Brain microvascular endothelial cell (primary cell): ENCODE data around the gene PLIN5.

ENCODE experiments used
- DNase-seq: peaks from one replicate; pipeline ENCODE4 v3.0.0-alpha.2; 2020
- H3K27ac ChIP-seq: fragments of 250-450 bp; sonication (Bioruptor Pico); 2 replicates; pipeline ENCODE4 v1.5.1; 2020; ENCODE audit warnings: mild to moderate bottlenecking, moderate library complexity
- H3K27me3 ChIP-seq: fragments of 250-450 bp; sonication (Bioruptor Pico); replicated peaks from 2 replicates; pipeline ENCODE4 v1.5.1; 2020; ENCODE audit warnings: mild to moderate bottlenecking
- H3K36me3 ChIP-seq: fragments of 250-450 bp; sonication (Bioruptor Pico); replicated peaks from 2 replicates; pipeline ENCODE4 v1.5.1; 2020; ENCODE audit warnings: mild to moderate bottlenecking
- H3K4me3 ChIP-seq: 2 replicates; pipeline ENCODE4 v1.5.1; 2011; ENCODE audit warnings: low read depth, mild to moderate bottlenecking, control low read depth, low read length, moderate library complexity
- in situ Hi-C: cut with HindIII; loops from 2 replicates; pipeline ENCODE4 v1.10.0; 2017; ENCODE audit warnings: low sequenced_read_pairs, low pct_ligation_motif_present
- TF ChIP-seq, protein P1 (sequence below): IDR thresholded peaks from 2 replicates; pipeline ENCODE4 v1.5.1; 2011; ENCODE audit warnings: low read depth, mild to moderate bottlenecking, moderate library complexity, low read length, control low read depth, inconsistent platforms; ENCODE audit errors: missing control alignments

The PLIN5 gene

GRCh38 chr19:4505570-4506448 is 29.2 kb downstream of the PLIN5 start:
- TF ChIP-seq, protein P1, sequence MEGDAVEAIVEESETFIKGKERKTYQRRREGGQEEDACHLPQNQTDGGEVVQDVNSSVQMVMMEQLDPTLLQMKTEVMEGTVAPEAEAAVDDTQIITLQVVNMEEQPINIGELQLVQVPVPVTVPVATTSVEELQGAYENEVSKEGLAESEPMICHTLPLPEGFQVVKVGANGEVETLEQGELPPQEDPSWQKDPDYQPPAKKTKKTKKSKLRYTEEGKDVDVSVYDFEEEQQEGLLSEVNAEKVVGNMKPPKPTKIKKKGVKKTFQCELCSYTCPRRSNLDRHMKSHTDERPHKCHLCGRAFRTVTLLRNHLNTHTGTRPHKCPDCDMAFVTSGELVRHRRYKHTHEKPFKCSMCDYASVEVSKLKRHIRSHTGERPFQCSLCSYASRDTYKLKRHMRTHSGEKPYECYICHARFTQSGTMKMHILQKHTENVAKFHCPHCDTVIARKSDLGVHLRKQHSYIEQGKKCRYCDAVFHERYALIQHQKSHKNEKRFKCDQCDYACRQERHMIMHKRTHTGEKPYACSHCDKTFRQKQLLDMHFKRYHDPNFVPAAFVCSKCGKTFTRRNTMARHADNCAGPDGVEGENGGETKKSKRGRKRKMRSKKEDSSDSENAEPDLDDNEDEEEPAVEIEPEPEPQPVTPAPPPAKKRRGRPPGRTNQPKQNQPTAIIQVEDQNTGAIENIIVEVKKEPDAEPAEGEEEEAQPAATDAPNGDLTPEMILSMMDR: no peak
- in situ Hi-C loops: no loop called here
- H3K36me3 ChIP-seq: peaks cover 28% of the 10 kb centered on the region
- no peak for DNase-seq
- no peaks in the 10 kb centered on the region for H3K27me3 ChIP-seq
- no peak overlapping the region for H3K4me3 ChIP-seq
- H3K27ac ChIP-seq: no peak overlapping the region

GRCh38 chr19:4504891-4505569 is 30.0 kb downstream of the PLIN5 start:
- Histone ChIP-seq H3K27ac (no peak overlapping the region), H3K4me3 (no peak overlapping the region), H3K27me3 (no peaks in the 10 kb centered on the region), H3K36me3 (peaks cover 33% of the 10 kb centered on the region)
- no peak for DNase-seq
- TF ChIP-seq, protein P1: no peak
- in situ Hi-C loops: no loop called here

DNA sequence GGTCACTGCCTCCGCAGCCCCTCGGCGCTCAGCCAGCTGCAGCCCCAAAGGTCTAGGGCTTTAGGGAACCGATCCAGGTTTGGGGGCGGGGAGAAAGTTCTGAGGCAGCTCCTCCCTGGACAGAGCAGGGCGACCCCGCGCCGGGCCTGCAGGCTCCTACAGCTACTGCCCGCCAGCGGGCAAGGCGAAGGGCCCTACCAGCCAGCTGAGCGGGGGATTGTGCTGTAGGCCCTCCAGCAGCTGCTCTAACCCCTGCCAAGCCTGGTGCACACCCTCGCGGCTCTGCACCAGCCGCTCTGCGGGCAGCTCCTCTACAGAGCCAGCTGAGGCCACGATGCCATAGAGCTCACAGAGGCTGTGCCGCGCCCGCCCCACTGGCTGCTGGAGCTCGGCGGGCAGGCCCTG is 30.7 kb downstream of the PLIN5 start:
- Histone ChIP-seq H3K36me3 (peaks cover 36% of the 10 kb centered on the region), H3K27me3 (no peaks in the 10 kb centered on the region), H3K4me3 (no peak overlapping the region), H3K27ac (no peak overlapping the region)
- TF ChIP-seq, protein P1: no peak
- no peak for DNase-seq
- in situ Hi-C loops: no loop called here

- Histone ChIP-seq H3K27me3 (no peaks in the 10 kb centered on the region), H3K36me3 (peaks cover 39% of the 10 kb centered on the region), H3K27ac (no peak overlapping the region), H3K4me3 (no peak overlapping the region)
- TF ChIP-seq, protein P1: no peak
- no peak for DNase-seq
- in situ Hi-C loops: no loop called here
These were observed 31.2 kb downstream of the PLIN5 start for GRCh38 chr19:4503825-4504170.

DNA sequence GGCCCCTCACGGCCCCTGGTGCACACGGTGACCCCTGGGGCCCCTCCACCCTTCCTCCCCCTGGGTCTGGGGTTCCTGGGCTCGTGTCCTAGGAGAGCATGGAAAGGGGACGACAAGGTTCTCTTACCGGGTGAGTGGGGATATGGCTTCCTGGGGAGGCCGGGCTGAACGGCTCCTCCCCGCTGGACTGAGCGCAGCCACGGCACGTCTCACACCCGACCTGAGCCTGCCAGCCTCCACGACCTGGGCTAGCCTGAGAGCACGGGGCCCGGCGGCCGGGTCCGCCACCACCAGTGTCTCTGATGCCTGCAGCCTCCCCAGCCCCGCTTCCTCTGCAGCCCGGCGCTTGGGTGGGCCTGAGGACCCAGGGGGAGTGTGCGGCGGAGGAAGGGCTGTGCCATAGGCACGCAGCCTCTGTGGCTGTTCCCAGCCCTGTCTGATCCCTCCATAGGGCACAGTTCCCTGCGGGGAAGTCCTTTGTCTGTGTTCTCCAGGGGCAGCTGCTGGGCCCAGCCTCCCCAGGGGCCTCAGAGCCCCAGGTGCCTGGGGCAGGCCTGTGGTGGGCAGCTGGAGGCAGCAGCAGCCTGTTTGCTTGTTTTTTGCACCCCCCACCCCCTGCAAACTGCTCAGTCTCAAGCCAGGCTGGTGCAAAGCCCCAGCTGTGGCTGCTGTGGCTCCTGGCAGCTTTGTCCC is 31.7 kb downstream of the PLIN5 start:
- in situ Hi-C loops: no loop called here
- no peak overlapping the region for H3K4me3 ChIP-seq
- TF ChIP-seq, protein P1: no peak
- no peak overlapping the region for H3K27ac ChIP-seq
- DNase-seq: no peak
- H3K27me3 ChIP-seq: no peaks in the 10 kb centered on the region
- peaks cover 44% of the 10 kb centered on the region for H3K36me3 ChIP-seq
